Muscle of back (tissue), 10 donors: ENCODE results near the gene ATP2A3. TPM values are rescaled to one million over a fixed set of nuclear protein-coding genes. Genes with fewer than 3 reads are reported as not detected.

Source experiments
- polyA plus RNA-seq, 10 donors: library from polyadenylated mRNA; unstranded; fragments of 120-200 nt; gene quantifications; one replicate each; pipeline ENCODE4 v1.2.1, GENCODE V29; 2013; ENCODE audit not compliant: insufficient read length in 10 of 10

Gene ATP2A3
- polyA plus RNA-seq, 10 donors = 2.6 to 9.1 (median 4.3) TPM

Other genes with a start within 250 kb of the ATP2A3 start
- 1 to 10 TPM; 4.1 to 7.2 (median 5.7) TPM for gene HASPIN, start 240.5 kb downstream of the ATP2A3 start, polyA plus RNA-seq
- 10 to 100 TPM; 29.4 to 34.8 (median 33.2) TPM for gene ITGAE, start 163.2 kb downstream of the ATP2A3 start, polyA plus RNA-seq
- 10 to 100 TPM; 44.9 to 85.9 (median 57.3) TPM for gene NCBP3, start 118.2 kb downstream of the ATP2A3 start, polyA plus RNA-seq
- 1 to 10 TPM; 5.4 to 7.5 (median 6.7) TPM for gene CAMKK1, start 71.4 kb downstream of the ATP2A3 start, polyA plus RNA-seq
- gene P2RX1, start 48.0 kb downstream of the ATP2A3 start, polyA plus RNA-seq = 1 to 10 TPM; 1.6 to 4.5 (median 2.5) TPM
- 10 to 100 TPM; 15.0 to 24.8 (median 18.2) TPM for gene ZZEF1, start 178.6 kb upstream of the ATP2A3 start, polyA plus RNA-seq
- 10 to 100 TPM in 4 of 10 donors, 1 to 10 TPM in 6; 7.9 to 11.8 (median 9.7) TPM for gene CYB5D2, start 178.8 kb upstream of the ATP2A3 start, polyA plus RNA-seq